SU-DHL-6 (cell line): ENCODE results near the gene RASD1.

Experiments used
- CTCF ChIP-seq: fragments of 200-600 bp; sonication (generic); IDR thresholded peaks from one replicate; pipeline ENCODE4 v1.5.1; 2017; ENCODE audit warnings: antibody characterized with exemption, mild to moderate bottlenecking, low read length, moderate library complexity; ENCODE audit not compliant: insufficient read depth, poor library complexity, severe bottlenecking
- EZH2phosphoT487 ChIP-seq: fragments of 200-600 bp; sonication (generic), shearing (Covaris generic); conservative IDR thresholded peaks from 2 replicates; pipeline ENCODE4 v1.6.1; 2018; ENCODE audit warnings: mild to moderate bottlenecking, antibody characterized with exemption, low read length, moderate library complexity, mixed read lengths

- no peak for TF ChIP-seq CTCF
- TF ChIP-seq EZH2phosphoT487, result no peak
These were observed 20.9 kb upstream of the RASD1 start for GRCh38 chr17:17516941-17517720.
